Activated T-cell treated with anti-CD3 and anti-CD28 coated beads for 24 hours (primary cell): ENCODE measurements around the gene TRAPPC2.

Experiments
- DNase-seq: peaks from one replicate; pipeline ENCODE4 v3.0.0-alpha.2; 2020; ENCODE audit warnings: low read depth

TRAPPC2 gene

DNA sequence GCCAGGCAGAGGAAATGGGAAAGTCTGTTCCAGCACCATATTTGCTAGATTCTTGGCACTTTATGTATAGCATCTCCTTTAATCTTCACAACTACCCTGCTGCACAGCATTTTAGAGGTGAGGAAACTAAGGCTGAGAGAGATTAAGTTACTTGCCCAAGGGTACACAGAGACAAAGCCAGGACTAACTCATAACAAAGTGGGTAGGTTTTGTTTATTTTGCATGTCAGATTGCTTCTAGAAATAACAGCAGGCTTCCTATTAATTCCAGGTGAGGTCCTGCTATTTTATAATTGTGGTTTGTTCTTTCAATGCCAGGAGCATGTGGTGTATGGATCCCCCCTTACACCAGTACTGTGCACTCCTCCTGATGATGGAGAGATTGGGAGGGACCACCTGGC lies 66.5 kb downstream of the TRAPPC2 start:
- no peak for DNase-seq

DNA sequence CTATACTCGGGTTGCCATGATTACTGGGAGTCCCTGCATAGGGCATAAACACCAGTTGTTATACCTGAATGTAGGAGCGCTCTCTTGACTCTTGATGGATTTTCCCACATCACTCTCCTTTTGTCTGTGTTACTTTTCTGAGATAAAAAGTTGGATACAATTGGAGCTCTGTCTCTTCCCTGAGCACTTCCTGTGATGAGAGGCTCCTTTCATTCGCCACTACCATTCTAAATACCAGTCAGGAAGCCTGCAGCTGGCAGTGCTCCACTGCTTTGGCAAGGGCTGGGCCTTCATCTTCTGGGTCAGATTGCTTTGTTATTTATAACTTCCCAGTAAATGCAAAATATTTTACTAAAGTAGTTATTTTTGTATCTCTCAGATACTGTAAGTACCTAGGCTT lies 67.6 kb downstream of the TRAPPC2 start:
- DNase-seq: no peak

DNA sequence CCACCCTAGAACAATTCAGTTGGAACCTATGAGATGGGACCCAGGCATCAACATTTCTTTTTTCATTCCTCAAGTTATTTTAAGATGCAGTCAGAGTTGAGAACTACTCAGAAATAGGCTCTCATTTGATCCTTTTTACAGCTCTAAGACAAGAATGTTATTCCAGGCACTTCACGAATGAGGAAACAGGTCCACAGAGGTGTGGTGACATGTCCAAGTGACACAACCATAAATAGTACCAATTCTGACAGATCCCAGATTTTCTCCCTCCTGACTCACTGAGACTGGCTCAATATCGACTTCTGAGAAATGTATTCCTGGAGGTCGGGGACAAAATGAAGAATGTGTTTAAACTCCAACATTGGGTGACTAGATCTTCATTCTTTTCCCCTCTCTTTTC lies 70.4 kb downstream of the TRAPPC2 start:
- DNase-seq: no peak

DNA sequence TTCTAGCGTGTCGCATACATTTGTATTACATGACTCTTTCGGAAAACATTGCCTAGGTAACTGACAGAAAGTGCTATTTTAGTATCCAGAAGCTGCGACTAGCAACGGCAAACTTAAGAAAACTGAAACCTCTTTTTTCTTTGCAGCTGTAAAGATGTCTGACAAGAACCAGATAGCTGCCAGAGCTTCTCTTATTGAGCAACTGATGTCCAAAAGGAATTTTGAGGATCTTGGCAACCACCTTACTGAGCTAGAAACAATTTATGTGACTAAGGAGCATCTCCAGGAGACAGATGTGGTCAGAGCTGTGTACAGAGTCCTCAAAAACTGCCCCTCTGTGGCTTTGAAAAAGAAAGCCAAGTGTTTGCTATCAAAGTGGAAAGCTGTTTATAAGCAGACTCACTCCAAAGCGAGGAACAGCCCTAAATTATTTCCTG lies 72.0 kb downstream of the TRAPPC2 start:
- no peak for DNase-seq
